Measurements from ENCODE around the gene MYO1D. TPM values are rescaled to one million over a fixed set of nuclear protein-coding genes. Genes with fewer than 3 reads are reported as not detected.
A peak's percentile ranks its signal among the peaks of the same experiment; 100 is the strongest.

The MYO1D gene
- total and polyA plus RNA-seq, 4 donors: 4.5 to 22.9 (median 13.3) TPM

DNA sequence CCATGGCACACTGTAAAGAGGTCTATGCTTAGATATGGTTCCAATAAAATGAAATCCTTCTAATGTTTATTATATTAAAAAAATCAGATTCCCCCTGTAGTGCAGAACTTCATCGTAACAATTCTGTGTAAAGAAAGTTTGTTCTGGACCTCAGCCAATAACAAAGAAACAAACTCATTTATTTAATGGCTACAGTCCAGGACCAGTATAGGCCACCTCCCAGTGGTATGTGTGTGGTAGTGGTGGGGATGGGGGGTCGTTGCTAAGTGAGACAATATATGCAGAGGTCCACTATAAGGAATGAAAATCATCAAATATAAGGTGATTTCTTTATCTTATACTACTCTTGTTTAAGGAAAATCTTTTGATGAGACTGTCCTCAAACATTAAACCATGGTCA lies 253.7 kb downstream of the MYO1D start:
- peaks cover 5 to 9% (median 7%) of the 10 kb centered on the region in 4 donors for H3K4me1 ChIP-seq (ENCODE audit: control insufficient read depth in 4 of 4, insufficient read depth in 4 of 4, low read length in 3 of 4)
- no peaks in the 10 kb centered on the region for H3K36me3 ChIP-seq (ENCODE audit: control insufficient read depth in 4 of 4, insufficient read depth in 3 of 4, low read depth in 1 of 4, low read length in 3 of 4)
- 62% methylated on average over 2 of the region's 2 CpGs for WGBS
- no peaks in the 10 kb centered on the region for H3K27me3 ChIP-seq (ENCODE audit: control insufficient read depth in 4 of 4, insufficient read depth in 4 of 4, low read length in 3 of 4)
- H3K27ac ChIP-seq (ENCODE audit: low read depth in 1 of 2, low read length in 2 of 2): no peak overlapping the region
- H3K4me3 ChIP-seq (ENCODE audit: low read depth in 1 of 3, low read length in 3 of 3): no peak overlapping the region
- no peak overlapping the region for H3K9ac ChIP-seq (ENCODE audit: low read depth in 1 of 2, low read length in 2 of 2)
- TF ChIP-seq RXRA (IDR thresholded peaks at IDR 0.05) (no peak), NR2F2 (IDR thresholded peaks at IDR 0.05) (no peak), YY1 (IDR thresholded peaks at IDR 0.05) (no peak), FOXA1 (IDR thresholded peaks at IDR 0.05) (no peak), HNF4G (IDR thresholded peaks at IDR 0.05) (no peak), JUND (IDR thresholded peaks at IDR 0.05) (no peak), RAD21 (IDR thresholded peaks at IDR 0.05) (no peak), FOXA2 (IDR thresholded peaks at IDR 0.05) (no peak), TAF1 (conservative IDR thresholded peaks at IDR 0.05) (no peak), HNF4A (conservative IDR thresholded peaks at IDR 0.05) (no peak), SP1 (IDR thresholded peaks at IDR 0.05) (no peak), GABPA (IDR thresholded peaks at IDR 0.05 in 1 of 2, conservative IDR thresholded peaks at IDR 0.05 in 1 of 2) (no peak), EGR1 (IDR thresholded peaks at IDR 0.05; ENCODE audit: low read depth in 2 of 2) (no peak)
- TF ChIP-seq, protein P1, sequence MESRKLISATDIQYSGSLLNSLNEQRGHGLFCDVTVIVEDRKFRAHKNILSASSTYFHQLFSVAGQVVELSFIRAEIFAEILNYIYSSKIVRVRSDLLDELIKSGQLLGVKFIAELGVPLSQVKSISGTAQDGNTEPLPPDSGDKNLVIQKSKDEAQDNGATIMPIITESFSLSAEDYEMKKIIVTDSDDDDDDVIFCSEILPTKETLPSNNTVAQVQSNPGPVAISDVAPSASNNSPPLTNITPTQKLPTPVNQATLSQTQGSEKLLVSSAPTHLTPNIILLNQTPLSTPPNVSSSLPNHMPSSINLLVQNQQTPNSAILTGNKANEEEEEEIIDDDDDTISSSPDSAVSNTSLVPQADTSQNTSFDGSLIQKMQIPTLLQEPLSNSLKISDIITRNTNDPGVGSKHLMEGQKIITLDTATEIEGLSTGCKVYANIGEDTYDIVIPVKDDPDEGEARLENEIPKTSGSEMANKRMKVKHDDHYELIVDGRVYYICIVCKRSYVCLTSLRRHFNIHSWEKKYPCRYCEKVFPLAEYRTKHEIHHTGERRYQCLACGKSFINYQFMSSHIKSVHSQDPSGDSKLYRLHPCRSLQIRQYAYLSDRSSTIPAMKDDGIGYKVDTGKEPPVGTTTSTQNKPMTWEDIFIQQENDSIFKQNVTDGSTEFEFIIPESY (IDR thresholded peaks at IDR 0.05): no peak
- TF ChIP-seq, protein P2, sequence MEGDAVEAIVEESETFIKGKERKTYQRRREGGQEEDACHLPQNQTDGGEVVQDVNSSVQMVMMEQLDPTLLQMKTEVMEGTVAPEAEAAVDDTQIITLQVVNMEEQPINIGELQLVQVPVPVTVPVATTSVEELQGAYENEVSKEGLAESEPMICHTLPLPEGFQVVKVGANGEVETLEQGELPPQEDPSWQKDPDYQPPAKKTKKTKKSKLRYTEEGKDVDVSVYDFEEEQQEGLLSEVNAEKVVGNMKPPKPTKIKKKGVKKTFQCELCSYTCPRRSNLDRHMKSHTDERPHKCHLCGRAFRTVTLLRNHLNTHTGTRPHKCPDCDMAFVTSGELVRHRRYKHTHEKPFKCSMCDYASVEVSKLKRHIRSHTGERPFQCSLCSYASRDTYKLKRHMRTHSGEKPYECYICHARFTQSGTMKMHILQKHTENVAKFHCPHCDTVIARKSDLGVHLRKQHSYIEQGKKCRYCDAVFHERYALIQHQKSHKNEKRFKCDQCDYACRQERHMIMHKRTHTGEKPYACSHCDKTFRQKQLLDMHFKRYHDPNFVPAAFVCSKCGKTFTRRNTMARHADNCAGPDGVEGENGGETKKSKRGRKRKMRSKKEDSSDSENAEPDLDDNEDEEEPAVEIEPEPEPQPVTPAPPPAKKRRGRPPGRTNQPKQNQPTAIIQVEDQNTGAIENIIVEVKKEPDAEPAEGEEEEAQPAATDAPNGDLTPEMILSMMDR (IDR thresholded peaks at IDR 0.05; ENCODE audit: low read depth, low read length, missing input control): no peak
- TF ChIP-seq, protein P3, sequence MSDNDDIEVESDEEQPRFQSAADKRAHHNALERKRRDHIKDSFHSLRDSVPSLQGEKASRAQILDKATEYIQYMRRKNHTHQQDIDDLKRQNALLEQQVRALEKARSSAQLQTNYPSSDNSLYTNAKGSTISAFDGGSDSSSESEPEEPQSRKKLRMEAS (IDR thresholded peaks at IDR 0.05): no peak
- TF ChIP-seq, protein P4, sequence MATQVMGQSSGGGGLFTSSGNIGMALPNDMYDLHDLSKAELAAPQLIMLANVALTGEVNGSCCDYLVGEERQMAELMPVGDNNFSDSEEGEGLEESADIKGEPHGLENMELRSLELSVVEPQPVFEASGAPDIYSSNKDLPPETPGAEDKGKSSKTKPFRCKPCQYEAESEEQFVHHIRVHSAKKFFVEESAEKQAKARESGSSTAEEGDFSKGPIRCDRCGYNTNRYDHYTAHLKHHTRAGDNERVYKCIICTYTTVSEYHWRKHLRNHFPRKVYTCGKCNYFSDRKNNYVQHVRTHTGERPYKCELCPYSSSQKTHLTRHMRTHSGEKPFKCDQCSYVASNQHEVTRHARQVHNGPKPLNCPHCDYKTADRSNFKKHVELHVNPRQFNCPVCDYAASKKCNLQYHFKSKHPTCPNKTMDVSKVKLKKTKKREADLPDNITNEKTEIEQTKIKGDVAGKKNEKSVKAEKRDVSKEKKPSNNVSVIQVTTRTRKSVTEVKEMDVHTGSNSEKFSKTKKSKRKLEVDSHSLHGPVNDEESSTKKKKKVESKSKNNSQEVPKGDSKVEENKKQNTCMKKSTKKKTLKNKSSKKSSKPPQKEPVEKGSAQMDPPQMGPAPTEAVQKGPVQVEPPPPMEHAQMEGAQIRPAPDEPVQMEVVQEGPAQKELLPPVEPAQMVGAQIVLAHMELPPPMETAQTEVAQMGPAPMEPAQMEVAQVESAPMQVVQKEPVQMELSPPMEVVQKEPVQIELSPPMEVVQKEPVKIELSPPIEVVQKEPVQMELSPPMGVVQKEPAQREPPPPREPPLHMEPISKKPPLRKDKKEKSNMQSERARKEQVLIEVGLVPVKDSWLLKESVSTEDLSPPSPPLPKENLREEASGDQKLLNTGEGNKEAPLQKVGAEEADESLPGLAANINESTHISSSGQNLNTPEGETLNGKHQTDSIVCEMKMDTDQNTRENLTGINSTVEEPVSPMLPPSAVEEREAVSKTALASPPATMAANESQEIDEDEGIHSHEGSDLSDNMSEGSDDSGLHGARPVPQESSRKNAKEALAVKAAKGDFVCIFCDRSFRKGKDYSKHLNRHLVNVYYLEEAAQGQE (IDR thresholded peaks at IDR 0.05): no peak
- no peak for DNase-seq (ENCODE audit: low spot score)
- no peaks in the 10 kb centered on the region for H3K9me3 ChIP-seq (ENCODE audit: control insufficient read depth in 4 of 4, low read length in 3 of 4)

DNA sequence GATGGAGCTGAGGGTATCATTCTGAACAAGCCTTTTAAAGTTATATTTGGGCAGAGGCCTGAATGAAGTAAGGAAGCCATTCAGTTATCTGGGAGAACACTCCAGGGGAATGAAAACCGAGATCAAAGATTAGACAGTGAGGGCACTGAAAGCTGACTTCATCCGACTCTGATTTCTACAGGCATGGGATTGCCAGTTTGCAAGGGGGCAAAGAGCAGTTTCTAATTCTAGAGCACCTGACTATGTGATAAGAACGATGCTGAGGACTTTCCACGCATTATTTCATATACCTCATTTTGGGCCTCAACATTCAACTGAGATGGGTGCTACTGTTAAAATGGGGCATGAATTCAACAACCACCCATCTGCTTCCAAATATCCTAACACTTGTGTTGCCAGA lies 254.4 kb downstream of the MYO1D start:
- Histone ChIP-seq H3K4me3 (ENCODE audit: low read depth in 1 of 3, low read length in 3 of 3) (no peak overlapping the region), H3K4me1 (ENCODE audit: control insufficient read depth in 4 of 4, insufficient read depth in 4 of 4, low read length in 3 of 4) (peaks cover 0 to 2% (median 1%) of the 10 kb centered on the region in 4 donors), H3K27me3 (ENCODE audit: control insufficient read depth in 4 of 4, insufficient read depth in 4 of 4, low read length in 3 of 4) (no peaks in the 10 kb centered on the region), H3K36me3 (ENCODE audit: control insufficient read depth in 4 of 4, insufficient read depth in 3 of 4, low read depth in 1 of 4, low read length in 3 of 4) (no peaks in the 10 kb centered on the region), H3K27ac (ENCODE audit: low read depth in 1 of 2, low read length in 2 of 2) (no peak overlapping the region), H3K9ac (ENCODE audit: low read depth in 1 of 2, low read length in 2 of 2) (no peak overlapping the region), H3K9me3 (ENCODE audit: control insufficient read depth in 4 of 4, low read length in 3 of 4) (no peaks in the 10 kb centered on the region)
- no peak for DNase-seq (ENCODE audit: low spot score)
- WGBS: 73% methylated on average over 4 of the region's 4 CpGs
- TF ChIP-seq FOXA2 (IDR thresholded peaks at IDR 0.05): no peak
- TF ChIP-seq HNF4A (conservative IDR thresholded peaks at IDR 0.05): peak; percentile 36 to 58

All from liver (tissue), 9 donors.